ENCODE measurements around the gene DHRS7.
"Not testable (repeated sequence)": the region's sequence is repeated elsewhere in the genome, so short reads cannot be mapped to it uniquely, and the experiment has no call there.

Gene DHRS7

DNA sequence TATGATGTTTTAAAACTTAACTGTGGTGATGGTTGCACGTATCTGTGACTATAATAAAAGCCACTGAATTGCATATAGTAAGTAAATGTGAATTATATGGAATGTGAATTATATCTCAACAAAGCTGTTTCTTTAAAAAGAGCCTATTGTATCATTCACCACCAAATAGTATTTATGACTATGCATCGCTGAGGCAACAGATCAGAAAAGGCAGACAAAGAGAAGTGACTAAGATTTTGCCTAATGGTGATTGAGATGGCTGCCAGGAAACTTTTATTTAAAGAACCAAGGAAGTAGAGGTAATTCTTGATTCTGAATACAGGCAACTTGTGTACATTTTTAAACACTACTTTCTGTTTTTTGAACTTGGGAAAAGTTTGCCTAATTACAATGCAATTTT lies 31.7 kb downstream of the DHRS7 start:
- DNase-seq (ENCODE audit: low read depth) = no peak

DNA sequence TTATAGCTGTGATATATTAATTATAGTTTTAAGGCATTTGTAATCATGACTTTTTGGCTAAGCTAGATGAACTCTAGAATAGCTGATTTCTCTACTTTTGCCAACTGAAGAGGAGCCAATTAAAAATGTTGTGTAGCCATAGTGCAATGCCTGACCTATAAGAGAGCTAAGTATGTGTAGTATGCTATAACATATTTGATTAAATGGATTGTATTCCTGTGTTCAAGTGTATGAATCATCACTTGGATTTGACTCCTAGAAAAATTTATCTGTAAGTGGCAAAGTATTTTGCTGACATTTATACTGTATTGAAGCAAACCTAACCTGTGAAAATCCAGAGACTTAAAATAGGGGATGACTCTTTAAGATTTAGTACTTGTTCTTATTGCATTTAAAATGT lies 39.3 kb downstream of the DHRS7 start:
- DNase-seq (ENCODE audit: low read depth) = no peak

GRCh38 chr14:60116181-60116580 lies 49.0 kb downstream of the DHRS7 start:
- no peak for DNase-seq (ENCODE audit: low read depth)

DNA sequence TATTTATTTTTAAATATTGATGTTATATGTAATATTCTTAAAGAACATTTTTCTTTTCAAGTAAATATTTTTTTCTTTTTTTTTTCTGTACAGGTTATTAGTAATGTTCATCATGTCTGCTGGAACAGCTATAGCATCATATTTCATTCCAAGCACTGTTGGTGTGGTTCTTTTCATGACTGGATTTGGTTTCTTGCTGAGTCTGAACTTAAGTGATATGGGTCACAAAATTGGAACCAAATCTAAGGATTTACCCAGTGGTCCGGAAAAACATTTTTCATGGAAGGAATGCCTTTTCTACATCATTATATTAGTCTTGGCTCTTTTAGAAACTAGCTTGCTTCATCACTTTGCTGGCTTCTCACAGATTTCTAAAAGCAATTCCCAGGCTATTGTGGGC lies 50.3 kb downstream of the DHRS7 start:
- DNase-seq (ENCODE audit: low read depth) = no peak

DNA sequence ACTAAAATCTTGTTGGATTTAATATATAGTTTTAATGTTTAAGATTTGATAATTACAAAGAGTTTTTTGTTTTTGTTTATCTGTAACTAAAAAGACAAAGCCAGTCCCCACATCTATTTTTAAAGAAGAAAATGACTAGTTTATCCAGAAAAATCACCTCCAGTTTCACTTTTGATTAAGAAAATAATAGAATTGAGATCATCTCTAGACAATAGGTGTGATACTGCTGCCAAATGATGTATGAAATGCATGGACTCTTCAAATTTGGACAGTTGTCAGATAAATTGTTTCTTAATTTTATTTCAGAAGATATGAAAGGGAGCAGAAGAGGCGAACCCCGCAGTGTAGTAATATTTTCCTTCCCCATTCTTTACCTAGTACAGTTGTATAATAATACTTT lies 53.5 kb downstream of the DHRS7 start:
- no peak for DNase-seq (ENCODE audit: low read depth)

DNA sequence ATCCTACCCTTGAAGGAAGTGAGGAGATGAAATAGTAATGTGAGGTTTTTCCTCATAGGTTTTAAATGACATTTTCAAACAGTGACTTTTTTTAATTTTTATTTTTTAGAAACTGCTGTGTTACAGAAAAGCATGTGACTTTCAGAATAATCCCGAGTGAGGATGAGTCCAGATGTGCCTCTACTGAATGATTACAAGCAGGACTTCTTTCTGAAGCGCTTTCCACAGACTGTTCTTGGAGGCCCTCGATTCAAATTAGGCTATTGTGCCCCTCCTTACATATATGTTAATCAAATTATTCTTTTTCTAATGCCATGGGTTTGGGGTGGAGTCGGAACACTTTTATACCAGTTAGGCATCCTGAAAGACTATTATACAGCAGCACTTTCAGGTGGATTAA lies 57.7 kb downstream of the DHRS7 start:
- DNase-seq (ENCODE audit: low read depth) = no peak

DNA sequence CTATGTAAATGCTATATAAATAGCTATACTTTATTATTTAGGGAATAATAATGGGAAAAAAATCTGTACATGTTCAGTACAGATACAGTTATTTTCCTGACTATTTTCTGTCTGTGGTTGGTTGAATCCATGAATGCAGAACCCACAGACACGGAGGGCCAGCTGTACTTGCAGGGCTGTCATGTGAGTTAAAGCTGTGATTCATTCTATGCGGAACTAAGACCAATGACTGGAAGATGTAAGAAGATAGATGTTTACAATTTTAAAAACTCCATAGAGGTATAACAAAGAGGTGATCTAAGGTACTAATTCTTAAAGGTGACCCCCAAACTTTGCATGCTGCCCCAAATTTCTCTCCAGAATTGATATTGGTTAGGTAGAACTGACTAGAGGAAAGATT lies 58.9 kb downstream of the DHRS7 start:
- DNase-seq (ENCODE audit: low read depth) = no peak

GRCh38 chr14:60102389-60102788 lies 62.8 kb downstream of the DHRS7 start:
- no peak for DNase-seq (ENCODE audit: low read depth)

DNA sequence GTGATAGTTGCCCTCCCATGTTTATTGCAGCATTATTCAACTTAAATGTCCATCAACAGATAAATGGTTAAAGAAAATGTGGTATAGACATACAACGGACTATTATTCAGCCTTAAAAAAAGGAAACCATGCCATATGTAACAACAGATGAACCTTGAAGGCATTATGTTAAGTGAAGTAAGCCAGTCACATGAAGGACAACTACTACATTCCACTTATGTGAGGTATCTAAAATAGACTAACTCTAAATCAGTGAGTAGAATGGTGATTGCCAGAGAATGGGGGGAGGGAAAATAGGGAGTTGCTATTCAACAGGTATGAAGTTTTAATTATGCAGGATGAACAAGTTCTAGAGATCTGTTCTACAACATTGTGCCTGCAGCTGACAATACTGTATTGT lies 63.4 kb downstream of the DHRS7 start:
- DNase-seq (ENCODE audit: low read depth) = no peak

- DNase-seq (ENCODE audit: low read depth) = not testable (repeated sequence)
These were observed 65.3 kb downstream of the DHRS7 start for GRCh38 chr14:60099855-60100254.

- DNase-seq (ENCODE audit: low read depth) = no peak
These were observed 67.2 kb downstream of the DHRS7 start for GRCh38 chr14:60097974-60098373.

DNA sequence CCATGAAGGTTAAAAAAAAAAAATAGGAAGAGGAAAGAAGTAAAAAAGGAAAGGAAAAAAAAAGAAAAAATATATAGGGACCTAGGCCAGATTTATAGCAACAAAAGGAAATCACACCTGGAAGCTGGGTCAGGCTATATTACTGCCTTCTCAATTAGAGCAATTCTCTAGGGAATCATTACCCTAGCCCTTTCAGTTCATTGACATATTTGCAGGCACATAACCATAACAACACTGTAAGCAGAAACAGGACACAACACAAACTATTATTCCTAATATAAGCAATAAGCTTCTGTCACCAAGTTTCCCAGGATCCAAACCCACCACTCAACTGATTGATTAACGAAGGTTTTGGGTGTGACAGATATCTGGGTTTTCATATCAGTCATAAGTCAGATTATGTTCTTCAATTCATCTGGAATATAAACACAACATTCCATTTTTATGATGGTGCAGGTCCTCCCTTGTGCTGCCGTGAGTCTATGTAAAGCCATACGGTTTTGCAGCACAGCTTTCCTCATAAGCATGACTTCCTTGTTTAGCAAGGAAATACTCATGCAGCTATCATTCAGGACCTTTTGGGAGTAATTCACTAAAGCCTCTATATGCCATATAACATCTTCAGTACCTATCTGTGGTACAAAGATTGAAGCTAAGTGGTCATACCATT lies 69.3 kb downstream of the DHRS7 start:
- DNase-seq (ENCODE audit: low read depth) = no peak

GRCh38 chr14:60095231-60095630 lies 70.0 kb downstream of the DHRS7 start:
- DNase-seq (ENCODE audit: low read depth) = no peak

DNA sequence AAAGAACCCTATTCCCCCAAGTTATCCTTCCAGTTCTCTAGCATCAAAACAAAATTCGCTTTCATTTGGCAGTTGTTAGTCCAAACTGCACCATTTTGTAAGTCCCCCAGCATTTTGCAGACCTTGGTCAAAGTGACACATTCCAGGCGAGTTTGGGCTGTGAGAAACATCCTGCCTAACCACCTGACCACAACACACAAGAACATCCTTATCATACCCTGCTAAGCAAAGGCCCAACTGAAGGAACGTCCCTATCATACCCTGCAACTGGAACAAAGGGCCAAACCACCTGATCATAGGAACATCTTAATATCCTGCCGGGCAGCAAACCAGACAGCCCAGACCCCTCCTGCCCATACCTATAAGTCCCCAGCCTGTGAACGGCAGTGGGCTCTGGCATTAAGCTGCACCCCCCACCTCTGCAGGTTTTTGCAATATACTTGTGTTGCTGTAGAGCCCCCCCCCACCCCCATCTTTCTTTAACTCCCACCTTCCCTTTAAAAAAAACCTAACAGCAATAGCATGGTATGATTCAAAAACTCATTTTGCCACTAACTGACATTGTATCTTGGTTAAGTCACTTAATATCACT lies 70.8 kb downstream of the DHRS7 start:
- DNase-seq (ENCODE audit: low read depth) = no peak

Data from stimulated activated CD4-positive, alpha-beta T cell treated with anti-CD3 and anti-CD28 coated beads, Interleukin-2, amount 100 ng/mL, for 4 hours (primary cell).